NCI-H774 (cell line): ENCODE data around the gene REG4.

ENCODE experiments used
- DNase-seq: peaks from one replicate; lab custom pipeline; 2025; lab: John Stamatoyannopoulos, UW

Gene REG4

DNA sequence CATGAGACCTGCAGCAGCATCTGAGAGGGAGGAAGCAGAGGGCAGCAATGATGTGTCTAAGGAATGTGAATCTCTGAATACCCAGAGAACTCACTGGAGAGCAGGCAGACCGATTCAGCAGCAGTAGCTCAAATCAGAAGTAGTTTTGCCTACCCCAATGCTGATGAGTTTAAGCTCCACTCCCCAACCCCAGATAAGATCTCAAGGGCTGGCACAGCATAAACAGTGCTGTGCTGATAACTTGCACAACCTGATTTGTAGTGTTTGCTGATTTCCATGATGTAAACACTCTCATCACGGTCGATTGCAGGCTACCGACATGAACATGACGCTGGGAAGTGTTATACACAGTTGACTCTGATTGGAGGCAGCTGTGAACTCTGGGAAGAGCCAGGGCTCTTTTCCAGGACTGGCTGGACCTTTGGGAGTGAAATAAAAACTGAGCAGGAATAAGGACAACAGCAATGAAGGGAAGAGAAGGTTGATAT, 31.3 kb downstream of the REG4 start:
- peak; percentile 39 for DNase-seq

DNA sequence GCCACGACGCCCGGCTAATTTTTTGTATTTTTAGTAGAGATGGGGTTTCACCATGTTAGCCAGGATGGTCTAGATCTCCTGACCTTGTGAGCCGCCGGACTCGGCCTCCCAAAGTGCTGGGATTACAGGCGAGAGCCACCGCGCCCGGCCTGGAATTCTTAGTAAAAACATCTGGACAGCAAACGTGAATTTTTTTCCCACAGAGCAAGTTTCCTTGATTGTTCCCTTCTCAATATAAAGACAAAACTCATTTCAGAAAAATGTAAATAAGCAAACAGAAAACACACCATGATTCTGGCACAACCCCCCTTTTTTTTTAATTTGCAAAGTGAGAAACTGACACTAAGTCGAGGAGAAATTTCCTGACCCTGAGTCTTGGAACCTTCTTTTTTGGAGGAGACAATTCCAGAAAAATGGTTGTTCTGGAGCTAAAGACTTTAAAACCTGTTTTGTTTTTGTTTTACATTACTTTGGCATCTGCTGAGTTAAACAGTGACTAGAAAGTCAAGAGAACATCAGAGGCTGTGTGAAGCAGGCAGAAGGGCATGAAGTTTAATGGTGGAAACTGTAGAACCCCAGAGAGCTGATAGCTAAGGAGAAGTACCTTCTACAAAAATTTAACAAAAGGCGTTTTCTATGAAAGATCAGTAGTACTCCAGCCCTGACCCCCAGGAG, 32.2 kb downstream of the REG4 start:
- no peak for DNase-seq

DNA sequence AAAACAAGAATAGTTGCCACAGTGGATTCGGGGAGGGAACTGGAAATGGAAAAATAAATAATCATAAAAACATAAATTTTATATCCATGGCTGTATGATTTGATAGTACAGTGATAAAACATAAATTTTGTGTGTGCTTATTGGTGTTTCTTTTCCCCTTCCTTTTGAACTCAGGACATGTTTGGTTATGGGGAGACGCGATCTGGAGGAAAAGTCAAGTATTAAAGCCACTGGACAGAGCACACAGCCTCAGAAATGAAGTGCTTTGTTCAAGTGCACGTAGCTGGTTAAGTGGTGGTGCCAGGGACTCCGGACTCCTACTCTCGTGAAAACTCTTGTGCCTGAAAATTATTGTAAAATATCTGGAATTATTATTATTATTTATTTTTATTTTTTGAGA, 32.9 kb downstream of the REG4 start:
- DNase-seq = no peak

DNA sequence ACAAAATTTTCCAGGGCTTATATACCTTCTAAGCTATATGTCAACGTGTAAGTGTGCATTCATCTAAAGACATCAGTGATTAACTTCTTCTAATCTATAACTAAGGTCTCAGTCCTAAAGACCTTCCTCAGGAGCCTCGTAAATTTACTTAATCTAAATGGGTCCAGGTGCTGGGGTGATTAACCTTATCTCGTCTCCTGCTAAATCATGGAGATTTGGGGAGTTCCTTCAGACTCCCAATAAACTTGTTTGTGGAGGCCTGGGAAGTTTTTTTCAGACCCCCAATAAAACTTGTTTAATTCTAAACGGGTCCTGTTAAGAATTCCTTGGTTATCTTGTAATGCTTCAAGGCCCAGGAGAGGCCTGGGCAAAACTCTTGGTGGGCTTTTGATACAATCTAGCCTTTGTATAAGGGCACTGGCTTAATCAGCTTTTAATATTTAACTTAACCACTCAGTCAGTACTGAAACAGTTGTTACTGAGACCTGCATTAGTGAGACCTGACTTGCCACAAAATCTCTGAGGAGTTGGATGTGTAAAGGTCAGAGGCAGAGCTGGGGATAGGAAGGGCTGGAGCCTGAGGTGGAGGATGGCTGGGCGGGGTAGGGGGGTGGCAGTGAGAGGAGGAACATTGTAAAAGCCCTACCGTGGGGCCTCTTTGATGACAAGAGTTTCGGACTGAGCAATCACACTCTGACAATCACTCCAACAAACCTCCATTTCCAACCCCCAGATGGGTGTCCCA, 36.3 kb downstream of the REG4 start:
- no peak for DNase-seq

DNA sequence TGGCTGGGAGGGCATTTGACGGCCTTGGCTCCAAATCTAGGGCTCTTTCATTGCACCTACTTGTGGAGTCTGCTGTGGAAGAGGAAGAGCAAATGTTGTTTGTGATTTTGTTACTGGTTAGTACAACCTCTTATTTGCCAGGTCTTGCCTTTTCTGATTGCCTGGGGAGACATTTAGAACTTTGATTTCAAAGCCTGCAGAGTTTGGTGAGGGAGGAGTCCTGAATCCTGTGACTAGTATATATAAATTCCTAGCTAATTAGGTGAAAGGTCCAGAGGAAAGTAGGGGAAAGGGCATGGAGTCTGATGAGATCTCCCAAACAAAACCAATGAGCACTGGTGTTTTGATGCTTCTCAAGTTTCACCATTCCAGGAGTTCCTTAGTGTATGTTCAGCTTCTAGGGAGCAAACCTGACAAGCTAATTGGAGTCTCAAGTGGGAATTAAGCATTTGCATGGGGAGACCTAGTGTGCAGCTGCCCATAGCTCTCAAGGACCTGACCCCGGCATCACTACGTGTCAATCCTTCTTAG, 37.5 kb downstream of the REG4 start:
- DNase-seq = no peak

DNA sequence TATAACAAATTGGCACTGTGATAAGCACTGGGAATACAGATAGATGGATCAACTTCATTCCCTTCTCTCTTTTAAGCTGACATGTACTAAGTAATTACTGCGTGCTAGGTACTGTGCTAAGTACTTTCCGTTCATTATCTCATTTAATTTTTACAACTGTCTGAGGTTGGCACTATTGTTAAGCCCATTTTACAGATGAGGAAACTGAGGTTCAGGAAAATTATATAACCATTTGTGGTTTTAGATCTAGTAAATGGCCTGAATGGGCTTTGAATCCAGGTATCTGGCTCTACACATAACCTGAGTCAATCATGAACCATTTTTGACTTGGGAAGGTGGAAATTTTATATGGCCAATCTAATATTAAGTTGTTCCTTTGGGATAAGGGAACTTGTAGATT, 39.0 kb downstream of the REG4 start:
- no peak for DNase-seq

DNA sequence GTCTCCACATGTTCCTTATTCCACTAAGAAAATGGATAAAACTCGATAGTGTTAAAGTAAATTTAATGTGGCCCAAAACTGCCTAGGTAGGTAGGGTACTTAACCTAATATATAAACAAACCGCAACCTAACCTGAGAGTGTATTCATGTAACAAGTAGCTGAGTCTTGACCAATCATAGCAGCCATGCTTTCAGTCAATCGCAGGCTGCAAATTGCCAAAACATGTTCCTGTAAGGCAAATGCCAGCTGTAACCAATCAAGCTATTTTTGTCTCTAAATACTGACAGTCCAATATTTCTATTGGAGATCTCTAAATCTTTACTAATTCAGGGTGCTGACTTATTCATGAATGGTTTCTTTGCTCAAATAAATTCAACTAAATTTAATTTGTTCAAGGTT, 39.5 kb downstream of the REG4 start:
- no peak for DNase-seq

DNA sequence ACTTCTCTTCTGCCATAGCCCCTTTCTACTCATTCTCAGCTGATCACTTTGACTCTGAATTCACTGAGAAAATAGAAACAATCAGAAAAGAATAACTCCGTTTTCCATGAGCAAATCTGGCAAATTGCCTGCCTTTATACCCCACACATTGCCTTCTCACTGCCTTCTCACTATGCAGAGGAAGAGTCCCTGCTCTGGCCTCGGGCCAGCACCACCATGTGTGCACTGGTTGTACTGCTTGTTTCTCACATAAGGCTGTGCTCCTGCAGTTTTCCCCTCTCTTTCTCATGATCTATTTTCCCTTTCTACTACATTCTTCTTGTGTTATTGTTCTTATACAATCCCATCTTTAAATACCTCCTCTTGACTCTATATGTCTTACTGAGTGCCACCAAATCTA, 40.2 kb downstream of the REG4 start:
- DNase-seq = no peak

DNA sequence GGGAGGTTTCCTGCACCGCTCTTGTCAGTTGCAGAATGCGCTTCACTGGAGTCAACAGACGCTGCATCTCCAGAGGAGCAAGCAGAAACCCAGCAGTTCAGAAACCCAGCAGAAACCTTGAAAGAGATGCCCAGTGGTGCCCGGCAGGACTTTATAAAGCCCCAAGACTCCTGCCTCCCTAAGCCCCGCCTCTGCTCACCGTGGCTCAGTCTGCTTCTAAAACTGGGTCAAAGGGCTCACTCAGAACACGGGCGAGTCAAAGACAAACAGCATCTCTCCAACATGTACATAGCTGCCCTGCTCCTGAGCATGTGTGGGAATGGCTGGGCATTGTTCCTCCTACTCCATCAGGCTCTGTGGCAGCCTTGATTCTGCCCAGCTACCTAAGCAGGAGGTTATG, 42.5 kb downstream of the REG4 start, which contains the start of gene HMGCS2:
TSS of gene HMGCS2 (minus strand) at position 128 of the 400 bp plus-strand sequence. CDS start at position 67, 61 bp downstream.
- no peak for DNase-seq

DNA sequence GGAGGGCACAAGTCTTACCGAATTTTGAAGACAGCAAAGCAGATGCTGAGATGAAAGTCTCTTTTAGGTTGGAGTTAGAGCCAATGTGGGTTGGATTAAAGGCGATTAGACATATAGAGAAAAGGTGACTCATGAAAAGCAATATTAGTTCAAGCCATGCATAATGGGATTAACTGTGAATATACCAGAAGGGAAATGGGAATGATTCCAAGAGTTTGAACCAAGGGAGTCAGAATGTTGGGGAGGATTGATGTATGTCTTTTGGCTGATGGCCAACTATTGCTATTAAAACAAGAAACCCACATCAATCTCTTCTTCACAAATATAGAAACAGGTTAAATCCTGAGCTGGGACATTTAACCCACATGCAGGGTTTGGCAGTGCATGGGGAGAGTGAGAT, 43.8 kb downstream of the REG4 start:
- no peak for DNase-seq

DNA sequence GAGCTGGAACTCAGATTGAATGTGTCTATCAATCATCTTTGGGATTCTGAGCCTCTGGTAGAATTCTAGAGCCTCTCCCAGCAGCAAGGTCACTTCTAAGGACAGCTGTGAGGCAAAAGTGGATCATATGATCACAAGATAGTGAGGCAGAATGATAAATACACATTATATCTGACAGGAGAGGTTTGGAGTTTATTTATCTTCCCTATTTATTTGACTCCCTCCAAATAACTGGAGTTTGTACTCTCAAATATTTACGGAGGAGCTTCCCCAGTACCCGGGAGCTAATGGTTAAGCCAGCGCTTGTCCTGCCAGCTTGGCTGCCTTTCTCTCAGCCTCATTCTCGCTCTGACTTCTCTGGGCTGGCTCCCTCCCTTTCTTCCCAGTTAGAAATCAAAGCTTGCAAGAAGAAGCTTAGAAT, 44.9 kb downstream of the REG4 start:
- DNase-seq = no peak

DNA sequence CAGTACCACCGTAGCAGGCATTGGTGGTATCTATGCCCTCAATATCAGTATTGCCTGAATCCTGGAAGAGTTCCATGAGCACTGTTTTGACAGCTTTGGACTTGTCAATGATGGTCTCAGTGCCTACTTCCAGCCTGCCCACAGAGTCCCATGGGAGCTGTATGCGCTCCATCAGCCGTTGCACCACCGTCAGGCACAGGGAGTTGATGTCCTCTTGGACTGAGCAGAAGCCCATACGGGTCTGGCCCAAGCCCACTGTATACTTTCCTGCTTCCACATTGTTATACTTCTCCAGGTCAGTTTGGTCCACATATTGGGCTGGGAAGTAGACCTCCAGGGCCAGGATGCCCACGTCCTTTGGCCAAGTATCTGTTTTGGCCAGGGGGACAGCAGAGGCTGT, 47.0 kb downstream of the REG4 start:
- no peak for DNase-seq

DNA sequence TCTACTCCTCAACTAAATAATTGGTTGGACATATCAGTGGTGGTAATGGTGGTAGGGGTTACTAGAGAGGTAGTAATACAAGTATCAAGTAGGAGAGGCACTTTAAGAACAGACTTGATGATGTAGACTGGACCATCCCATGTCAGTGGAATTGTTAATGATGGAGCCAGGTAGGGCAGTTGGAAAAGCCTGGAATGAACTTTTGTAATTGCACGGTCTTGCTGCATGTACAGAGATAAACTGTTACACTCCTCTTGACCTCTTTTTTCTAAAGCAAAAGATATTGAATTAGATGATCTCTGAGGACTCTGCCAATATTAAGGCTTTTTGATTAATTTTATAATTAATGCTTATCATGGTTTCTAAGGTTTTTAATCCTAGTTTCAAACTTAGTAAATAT, 48.3 kb downstream of the REG4 start:
- DNase-seq = no peak

DNA sequence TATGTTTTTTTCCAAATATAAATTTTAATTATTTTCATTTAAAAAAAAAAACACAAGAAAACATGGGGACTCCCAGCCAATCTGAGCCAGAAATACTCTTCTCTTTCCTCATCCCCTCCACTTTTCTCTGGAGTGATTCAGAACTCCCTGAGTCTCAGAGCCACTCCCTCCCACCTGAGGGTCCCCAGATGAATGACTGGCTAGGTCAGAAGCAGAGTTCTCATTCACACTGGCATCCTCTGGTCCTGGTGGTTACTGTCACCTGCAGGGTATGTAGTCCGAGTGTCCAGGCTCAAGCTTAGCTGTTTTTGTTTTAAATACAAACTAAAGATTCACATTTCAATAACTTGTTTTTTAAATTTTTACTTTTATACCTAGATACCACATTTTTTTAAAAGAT, 48.9 kb downstream of the REG4 start:
- DNase-seq = no peak

DNA sequence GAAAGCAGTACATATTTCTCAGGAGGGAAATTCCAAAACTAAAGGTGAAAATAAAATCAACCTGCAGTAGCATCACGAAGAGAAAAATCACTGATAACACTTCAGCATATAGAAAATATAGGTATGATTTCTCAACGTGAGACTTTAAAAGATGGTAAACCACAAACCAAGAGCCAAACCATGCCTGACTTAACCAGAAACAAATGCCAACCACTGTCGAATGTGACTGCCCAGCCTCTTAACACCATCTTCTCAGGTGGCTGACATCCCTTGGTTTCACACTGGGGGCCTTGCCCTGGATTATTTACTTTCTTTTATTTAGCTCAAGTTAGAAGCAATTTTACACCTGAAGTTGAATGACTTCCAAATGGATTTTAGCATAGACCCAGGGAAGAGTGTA, 52.7 kb downstream of the REG4 start:
- DNase-seq = no peak

DNA sequence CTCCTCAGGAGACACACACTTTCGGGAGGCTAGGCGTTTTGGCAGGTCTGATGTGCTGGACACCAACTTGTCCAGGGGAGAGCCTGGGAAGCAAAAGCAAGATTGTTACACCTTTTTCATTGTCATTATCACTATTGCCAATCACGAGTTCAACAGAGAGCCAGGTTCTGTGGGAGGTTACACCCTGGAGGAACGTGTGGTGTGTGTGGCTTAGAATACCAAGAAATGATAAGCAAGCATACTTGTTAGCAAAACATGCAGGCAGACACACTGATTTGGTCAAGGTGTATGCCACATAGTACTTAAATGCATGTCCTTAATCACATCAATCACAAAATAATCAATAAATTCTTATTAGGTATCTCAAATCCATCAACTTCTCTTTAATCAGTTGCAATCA, 58.7 kb downstream of the REG4 start:
- DNase-seq = no peak

DNA sequence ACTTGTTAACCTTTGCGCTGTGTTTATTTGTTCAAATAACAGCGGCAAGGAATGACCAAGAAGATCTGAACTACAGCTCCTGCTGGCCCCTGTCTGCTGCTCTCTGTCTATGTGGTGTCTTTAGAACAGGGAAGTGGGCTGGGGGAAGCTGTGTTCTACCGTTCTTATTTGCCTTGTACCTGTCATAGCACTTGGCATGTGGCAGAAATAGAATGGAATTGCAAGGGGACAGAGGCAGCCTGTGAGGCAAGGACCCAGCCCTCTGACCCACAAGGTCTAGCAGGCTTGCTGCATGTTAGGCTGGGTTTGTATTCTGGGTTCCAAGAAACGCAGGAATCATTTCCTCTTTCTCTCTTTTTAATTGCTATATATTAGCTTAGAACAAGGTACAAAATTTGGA, 63.2 kb downstream of the REG4 start:
- no peak for DNase-seq

DNA sequence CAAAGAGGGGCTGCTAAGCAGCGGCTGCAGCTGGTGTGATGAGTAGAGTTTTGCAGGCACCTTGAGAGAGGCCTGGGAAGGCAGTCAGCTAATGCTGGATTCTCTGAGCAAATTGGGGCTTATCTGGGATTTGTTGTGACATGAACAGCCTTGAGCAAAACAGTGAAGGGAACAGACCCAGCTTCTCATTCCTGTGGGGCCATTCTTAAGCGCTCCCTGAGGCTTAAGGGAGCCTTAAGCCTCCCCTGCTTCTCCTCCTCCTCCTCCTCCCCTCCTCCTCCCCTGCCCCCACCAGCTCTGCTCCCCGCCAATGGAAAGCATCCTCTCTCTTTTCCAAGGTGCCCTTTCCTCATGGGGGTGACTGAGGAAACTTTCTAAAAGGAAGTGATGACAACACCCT, 63.8 kb downstream of the REG4 start:
- no peak for DNase-seq

DNA sequence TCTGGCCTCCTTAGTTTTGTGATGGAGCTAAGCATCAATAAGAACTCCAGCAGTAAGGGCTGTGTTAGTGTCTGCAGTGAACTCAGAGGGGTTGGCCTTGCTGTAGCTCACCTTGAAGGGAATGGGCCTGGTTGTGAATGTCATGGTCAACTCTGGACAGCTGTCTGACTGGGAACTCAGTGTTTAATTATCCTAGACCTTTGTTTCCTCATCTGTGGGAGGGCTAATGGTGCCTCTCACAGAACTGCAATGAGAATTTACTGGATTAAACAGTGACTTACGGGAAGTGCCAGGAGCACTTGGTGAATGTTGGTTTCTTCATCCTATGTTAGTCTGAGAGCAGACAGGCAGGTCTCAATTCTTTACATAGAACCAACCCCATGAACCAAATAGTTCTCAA, 66.2 kb downstream of the REG4 start:
- no peak for DNase-seq

DNA sequence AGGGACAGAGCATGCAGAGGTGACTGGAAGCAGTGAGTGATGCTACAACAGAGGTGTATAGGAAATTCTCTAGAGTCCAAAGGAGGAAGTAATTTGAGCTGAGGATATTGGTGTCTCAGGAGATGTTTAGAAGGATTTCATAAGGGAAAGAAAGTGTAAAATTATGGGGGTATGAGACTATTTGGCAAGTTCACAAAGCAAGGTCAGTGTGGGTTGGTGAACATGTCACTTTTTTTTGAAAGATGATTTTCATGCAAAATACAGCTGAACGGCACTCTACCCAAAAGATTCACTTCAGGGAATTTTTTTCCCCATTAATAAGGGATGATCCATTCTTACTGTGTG, 66.7 kb downstream of the REG4 start:
- no peak for DNase-seq
